GM12873 (cell line): ENCODE results near the gene CERS1.

ENCODE experiments used
- TF ChIP-seq, protein P1 (sequence below): IDR thresholded peaks from 2 replicates; pipeline ENCODE4 v1.5.1; 2012; ENCODE audit warnings: low read depth, mild to moderate bottlenecking, moderate library complexity, low read length, control low read depth; ENCODE audit not compliant: insufficient read depth; ENCODE audit errors: missing control alignments

The CERS1 gene

DNA sequence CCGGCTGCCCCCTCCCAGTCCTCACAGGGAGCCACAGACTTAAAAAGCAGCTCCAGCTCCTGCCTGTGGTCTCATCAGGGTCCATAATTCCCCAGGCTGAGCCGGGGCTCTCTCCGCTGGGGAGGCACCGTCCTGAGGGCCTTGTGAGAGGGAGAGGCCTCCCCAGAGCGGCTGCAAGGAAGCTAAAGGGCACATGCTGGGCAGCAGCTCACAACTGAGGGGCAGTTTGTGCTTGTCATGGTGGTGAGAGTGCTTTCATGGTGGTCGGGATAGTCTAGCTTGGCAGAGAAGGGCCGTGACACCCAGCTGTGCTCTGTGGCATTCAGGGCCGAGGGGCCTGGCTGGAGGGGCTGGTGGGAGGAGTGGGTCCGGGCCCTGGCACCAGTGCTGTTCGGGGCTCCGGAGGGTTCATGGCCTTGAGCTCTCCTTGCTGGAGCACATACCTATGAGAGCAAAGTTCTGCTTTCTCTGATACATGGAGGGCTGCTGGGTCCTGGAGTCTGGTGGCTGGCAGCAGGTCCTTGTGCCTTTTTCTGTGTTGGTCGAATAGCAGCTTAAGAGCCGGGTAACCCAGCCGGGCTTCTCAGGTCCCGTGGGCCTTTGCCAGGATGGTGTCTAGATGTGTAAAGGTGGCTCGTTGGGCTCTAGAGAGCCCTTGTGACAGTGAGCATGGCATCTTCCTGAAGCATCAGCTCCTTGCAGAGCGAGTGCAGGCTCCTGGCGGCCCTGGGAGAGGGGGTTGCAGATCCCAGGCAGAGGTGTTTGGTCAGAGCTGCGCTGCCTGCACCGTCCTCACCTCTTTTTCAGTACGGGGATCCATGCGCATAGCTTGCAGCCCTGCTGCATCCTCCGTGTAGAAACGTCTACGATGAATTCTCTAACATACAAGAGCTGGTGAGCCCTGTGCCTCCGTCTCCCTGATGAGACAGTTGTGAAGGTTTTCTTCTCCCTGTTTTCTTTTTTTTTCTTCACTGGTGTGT, 55.4 kb downstream of the CERS1 start:
- TF ChIP-seq, protein P1, sequence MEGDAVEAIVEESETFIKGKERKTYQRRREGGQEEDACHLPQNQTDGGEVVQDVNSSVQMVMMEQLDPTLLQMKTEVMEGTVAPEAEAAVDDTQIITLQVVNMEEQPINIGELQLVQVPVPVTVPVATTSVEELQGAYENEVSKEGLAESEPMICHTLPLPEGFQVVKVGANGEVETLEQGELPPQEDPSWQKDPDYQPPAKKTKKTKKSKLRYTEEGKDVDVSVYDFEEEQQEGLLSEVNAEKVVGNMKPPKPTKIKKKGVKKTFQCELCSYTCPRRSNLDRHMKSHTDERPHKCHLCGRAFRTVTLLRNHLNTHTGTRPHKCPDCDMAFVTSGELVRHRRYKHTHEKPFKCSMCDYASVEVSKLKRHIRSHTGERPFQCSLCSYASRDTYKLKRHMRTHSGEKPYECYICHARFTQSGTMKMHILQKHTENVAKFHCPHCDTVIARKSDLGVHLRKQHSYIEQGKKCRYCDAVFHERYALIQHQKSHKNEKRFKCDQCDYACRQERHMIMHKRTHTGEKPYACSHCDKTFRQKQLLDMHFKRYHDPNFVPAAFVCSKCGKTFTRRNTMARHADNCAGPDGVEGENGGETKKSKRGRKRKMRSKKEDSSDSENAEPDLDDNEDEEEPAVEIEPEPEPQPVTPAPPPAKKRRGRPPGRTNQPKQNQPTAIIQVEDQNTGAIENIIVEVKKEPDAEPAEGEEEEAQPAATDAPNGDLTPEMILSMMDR: no peak

DNA sequence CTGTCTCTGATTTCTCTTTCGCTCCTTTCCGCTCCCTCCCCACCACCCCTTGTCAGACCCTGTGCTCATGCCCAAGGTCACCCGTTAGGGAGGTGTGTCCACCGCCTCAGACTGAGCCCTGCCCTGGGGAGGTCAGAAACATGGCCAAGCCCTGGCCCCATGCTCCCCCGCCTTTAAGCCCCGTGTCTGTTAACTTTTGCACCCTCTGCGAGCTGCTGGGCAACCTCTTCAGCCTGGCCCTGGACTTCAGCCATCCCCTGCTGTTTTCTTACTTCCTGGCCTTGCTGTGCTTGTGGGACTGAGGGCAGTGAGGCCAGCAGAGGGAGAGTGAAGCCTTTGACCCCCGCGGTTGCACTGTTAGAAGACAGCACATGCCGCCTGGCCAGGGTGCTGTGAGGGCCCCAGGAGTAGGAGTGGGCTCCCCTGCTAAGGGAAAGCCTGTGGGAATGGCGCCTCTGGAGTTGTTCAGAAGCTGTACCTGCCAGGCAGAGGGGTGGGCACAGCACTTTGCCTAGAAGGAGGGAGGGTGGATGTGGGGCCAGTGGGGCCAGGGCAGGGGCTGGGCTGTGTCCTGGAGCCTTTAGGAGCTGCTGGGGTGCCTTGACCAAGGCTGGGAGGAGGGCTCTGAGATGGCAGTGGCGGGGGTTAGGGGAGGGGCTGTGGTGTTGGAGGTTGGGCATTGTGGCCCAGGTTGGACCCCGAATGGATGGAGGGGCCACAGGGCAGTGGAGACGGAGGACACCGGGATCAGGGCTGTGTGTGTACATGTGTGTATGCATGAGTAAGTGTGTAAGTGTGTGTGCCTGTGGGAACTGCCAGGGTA, 56.3 kb downstream of the CERS1 start:
- TF ChIP-seq, protein P1: no peak

DNA sequence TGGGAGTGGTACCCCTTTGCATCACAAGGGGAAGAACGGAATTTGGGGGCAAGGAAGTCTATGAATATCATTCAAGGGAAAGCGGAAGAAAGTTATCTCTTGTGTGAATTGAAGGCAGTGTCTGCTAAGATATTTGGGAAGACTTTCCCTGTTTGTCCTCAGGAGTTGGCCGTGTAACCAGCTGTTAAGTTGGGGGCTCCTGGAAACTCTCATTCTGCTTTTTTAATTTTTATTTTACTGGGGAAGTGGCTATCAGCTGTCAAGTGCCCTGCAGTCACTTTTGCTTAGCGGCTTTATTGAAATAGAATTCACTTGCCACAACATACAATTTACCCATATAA, 61.3 kb downstream of the CERS1 start:
- TF ChIP-seq, protein P1: no peak

DNA sequence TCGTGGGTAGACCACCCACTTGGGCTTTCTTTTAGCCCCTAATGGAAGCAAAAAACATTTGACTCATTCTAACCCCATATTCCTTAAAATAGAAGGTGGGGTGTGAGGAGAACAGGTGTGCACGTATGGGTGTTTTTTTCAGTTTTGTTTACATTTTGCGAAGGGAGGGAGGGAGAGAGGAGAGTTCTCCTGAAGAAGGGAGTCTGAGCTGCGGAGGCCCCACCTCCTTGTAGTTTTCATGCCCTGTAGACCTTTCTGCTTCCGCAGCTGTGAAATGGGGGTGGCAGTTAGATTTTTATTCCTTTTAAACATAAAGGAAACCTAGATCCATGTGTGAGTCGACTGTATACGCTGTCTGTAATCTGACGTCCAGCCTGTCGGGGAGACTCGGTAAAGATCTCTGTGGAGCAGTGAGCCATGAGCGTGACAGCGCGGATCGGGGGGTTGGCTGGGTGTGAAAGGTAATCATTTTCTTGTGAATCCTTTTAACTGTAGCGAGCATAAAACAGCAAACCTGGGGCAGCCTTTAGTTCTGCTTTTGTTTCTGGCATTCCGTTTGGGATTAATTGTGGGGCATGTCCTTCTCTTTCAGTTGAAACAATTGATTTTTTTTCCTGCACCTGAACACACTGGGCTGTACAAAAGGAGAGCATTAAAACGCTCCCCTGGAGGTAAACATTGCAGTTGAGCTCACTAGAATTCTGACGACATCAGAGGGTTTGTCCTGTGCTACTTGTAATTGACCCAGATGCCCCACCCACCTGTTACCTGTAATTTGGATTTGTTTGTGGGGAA, 61.9 kb downstream of the CERS1 start:
- TF ChIP-seq, protein P1: no peak

DNA sequence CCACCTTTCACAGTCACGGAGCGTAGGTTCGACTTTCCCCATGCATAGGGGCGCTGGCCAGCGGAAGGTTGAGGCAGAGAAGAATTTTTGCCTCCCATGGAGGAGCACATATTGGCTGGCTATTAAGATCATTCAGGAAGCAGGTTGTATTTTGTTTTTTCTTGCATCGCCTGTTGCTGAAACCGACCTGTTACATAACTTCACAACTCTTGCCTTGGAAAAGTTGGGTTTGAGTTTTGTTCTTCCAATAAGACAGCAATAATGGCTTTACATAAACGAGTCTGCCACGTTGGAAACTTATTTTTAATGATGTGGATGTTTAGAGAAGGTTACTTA, 62.8 kb downstream of the CERS1 start:
- TF ChIP-seq, protein P1: no peak

DNA sequence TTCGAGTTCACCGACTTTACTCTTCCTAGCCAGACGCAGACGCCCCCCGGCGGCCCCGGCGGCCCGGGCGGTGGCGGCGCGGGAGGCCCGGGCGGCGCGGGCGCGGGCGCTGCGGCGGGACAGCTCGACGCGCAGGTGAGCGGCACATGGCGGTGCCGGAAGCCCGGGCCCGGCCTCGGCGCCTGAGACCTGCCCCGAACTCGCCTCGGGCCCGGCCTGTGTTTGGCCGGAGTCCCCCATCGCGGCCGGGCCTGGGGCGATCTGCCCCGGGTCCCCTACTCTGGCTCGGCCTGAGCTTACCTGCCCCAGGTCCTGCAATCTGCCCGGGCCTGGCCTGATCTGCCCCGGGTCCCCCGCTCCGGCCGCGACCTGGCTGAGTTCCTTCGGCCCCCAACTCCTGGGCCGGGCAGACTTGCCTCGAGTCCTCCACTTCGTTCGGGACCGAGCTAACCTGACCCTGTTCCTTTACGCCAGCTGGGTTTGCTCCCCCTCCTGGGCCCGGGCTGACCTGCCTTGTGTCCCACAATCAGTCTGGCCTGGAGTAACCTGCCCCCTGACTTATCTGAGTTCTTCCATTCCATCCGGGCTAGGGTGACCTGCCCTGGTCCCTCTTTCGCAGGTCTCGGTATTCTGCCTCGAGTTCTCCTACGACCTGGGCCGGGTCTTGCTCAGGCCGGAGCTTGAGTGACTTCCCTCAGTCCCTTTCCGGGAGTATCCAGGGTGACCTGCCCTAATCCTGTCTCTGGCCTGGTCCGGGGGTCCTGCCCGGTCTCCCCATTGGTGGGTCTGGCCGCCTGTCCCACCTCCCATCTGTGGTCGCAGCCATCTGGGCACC, 63.4 kb downstream of the CERS1 start:
- TF ChIP-seq, protein P1: peak; percentile 43
